ENCODE results near the gene TFCP2L1.

GRCh38 chr2:121182520-121182919 lies 102.5 kb downstream of the TFCP2L1 start:
- TF ChIP-seq EZH2 (IDR thresholded peaks at IDR 0.05; ENCODE audit: low read length, unreplicated experiment) (no peak), EZH2phosphoT487 (IDR thresholded peaks at IDR 0.05; ENCODE audit: borderline replicate concordance, low read length) (no peak), CTCF (conservative IDR thresholded peaks at IDR 0.05; ENCODE audit: low read depth, low read length) (no peak)
